Embryonic facial prominence (tissue), 1 donor: Measurements from ENCODE around the gene NABP2.
"Not testable (repeated sequence)": the region's sequence is repeated elsewhere in the genome, so short reads cannot be mapped to it uniquely, and the experiment has no call there.

ENCODE experiments used
- DNase-seq: peaks from one replicate; pipeline ENCODE4 v3.0.0-alpha.2; 2016; ENCODE audit errors: extremely low spot score

Gene NABP2

DNA sequence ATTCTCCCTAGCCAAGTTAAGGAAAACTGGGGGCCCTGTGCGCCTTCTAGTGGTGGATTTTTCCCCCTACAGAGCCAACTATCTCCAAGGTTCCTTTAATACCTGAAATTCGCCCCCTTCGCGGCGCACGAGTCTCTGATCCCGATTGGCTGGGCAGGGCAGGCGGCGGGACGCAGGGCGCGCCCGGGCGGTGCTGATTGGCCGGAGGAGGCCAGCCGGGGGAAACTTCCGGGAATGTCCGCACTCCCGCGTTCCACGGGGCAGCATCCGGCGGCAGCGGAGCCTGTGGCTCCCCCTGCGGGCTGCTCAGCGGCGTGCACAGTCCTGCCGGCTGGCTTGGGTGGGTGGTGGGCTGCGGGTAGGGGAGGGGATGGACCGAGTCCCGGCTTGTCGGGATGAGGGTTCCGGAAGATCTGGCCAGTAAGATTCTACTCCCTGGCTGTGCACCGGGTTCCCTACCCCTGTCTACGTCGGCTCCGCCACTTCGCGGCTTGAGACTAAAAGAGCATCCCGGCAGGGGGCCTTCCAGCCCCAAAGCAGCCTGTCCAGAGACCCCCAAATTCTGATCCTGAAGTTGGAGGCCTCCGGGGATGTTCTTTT lies at the start of gene NABP2:
Gene NABP2 (plus strand): TSS at position 241 of the 600 bp plus-strand sequence. CDS start 515 bp downstream, outside the sequence.
- DNase-seq, result peak; percentile 95

DNA sequence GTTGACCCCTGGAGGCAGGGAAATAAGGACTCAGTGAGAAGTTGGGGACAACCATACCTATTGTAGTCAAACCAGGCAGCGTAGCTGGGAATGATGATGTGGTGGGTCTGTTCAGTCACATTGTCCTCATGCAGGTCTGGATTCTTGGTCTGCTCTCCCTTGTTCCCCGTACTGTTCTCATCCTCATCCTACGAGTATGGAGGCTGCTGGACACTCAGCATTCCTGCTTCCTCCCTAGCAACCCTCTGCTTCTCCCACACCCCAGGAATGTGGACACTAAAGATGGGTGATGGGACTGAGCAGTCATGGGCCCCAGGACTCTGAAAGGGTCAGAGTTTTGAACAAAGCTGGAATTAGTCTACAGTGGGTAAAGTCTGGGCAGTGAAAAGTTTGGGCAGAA lies 45.8 kb upstream of the NABP2 start:
- DNase-seq, result no peak

DNA sequence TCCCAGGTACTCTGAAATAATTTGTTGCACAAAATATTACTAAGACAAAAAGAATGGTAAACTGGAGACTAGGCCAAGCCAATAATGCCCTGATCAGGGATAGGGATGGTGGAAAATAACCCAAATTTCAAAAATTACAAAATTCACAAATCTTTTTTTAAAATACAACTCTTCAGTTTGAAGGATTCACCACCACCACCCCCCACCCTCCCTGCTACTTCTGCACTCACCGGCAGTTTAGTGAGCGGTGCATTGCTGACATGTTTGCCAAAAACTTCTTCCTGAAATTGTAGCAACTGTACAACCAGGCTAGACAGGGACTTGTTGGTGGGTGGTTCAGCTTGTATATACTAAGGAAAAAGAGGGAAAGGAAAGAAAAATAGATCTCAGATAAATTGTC lies 37.2 kb upstream of the NABP2 start:
- DNase-seq, result no peak

- DNase-seq, result no peak
These were observed 35.9 kb upstream of the NABP2 start for GRCh38 chr12:56188131-56188777.

DNA sequence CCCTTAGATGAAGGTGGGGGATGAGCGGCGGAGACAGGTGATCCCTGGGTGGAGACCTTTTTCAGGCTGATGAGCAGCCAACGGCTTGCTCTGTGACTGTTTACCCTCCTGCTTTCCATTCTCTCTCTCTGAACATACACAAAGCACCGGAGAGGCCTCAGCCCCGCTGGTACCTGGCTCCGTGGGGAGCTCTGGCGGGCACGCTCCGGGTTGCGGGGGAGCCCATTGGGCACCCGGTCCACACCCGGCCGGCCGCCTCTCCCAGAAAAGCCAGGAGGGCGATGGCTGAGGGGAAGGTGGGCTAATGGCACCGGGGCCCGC lies 35.4 kb upstream of the NABP2 start:
- no peak for DNase-seq

DNA sequence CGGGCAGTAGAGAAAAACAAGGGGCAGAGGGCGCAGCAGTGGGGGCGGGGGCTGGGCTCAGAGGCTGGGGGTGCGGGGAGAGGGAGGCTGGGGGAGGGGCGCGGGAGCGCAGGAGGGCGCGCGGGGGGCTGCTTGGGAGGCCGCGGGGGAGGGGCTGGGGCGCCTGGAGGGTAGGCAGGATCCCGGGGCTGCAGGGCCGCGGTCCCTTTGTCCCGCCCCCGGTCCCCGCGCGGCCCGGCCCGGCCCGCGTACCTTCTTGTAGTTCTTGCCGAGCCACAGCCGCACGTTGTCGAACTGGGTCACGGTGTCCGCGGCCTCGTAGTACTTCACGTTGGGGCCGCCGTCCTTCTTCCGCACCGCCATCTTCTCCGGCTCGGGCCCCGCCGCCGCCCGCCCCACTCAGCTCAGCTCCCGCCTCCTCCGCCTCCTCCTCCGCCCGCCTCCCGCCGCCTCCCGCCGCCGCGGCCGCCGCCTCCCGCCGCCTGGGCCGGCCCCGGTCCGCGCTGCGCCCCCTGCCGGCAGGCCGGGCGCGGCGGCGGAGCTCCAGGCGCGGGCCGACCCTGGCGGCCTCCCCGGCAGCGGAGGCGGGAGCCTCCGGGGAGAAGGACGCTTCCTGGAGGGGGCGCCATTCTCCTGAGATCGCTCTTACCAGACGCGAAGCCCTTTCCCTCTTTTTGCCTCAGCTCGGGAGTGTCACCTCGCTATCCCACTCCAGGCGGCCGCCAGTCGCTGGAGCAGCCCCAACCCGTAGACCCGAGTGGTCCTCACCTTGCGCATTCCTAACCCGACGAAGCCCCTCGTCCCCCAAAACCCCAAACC lies 34.8 kb upstream of the NABP2 start, which contains the start of gene SMARCC2:
Gene SMARCC2 (minus strand): TSS at position 385 of the 819 bp plus-strand sequence. CDS start 22 bp downstream, at position 363.
- DNase-seq, result peak; percentile 81

GRCh38 chr12:56189918-56190694 lies 34.0 kb upstream of the NABP2 start:
- peak; percentile 71 for DNase-seq

GRCh38 chr12:56190695-56191155 lies 33.4 kb upstream of the NABP2 start:
- no peak for DNase-seq

- no peak for DNase-seq
These were observed 31.6 kb upstream of the NABP2 start for GRCh38 chr12:56192582-56192981.

DNA sequence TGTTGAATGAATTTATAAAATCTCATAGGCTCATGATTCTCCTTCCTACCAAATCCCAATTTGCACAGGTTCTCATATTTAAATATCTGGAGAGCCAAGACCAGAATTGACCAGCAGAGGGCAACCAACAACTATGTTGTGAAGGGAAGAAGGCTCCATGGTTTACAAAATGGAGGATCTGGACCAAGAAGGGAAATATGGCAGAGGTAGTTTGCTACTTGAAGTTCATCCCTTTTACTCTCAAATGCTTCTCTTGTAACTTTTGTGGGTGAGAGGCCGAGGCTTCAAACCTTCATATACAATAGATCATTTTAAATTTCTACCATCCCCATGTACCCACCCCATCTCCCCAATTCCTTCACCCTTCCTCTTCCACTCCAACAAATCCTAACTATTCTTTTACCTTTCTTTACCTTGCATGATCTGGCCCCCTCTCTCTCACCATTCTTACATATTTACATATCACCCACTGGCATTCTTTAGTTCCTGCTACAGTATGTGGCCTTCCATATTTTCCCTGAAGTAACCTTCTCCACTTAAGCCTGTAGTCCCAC lies 31.0 kb upstream of the NABP2 start:
- DNase-seq, result peak; percentile 52

DNA sequence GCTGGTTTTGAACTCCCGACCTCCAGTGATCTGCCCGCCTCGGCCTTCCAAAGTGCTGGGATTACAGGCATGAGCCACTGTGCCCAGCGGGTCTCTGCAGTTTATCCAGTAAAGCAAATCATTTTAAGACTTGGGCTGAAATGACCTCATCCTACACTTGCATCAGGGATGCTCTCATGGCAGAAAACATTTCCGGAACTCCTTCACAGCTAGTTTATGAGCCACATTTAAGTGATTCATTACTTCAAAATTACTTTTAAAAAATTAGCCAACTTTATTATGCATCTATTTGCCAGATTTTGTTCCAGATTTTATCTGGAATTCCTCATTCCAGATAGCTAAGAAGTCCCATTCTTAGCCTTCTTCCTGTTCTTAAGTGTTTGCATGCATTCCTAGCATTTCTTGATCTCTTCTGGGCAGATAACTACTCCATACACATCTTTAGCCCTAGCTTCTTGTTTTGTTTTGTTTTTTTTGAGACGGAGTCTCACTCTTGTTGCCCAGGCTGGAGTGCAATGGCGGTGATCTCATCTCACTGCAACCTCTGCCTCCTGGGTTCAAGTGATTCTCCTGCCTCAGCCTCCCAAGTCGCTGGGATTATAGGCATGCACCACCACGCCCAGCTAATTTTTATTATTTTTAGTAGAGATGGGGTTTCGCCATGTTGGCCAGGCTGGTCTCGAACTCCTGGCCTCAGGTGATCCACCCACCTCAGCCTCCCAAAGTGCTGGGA lies 27.2 kb upstream of the NABP2 start:
- DNase-seq, result not testable (repeated sequence)

GRCh38 chr12:56197921-56198635 lies 26.1 kb upstream of the NABP2 start:
- DNase-seq, result no peak

- no peak for DNase-seq
These were observed 25.3 kb upstream of the NABP2 start for GRCh38 chr12:56198836-56199235.

- no peak for DNase-seq
These were observed 21.8 kb upstream of the NABP2 start for GRCh38 chr12:56202366-56202765.

DNA sequence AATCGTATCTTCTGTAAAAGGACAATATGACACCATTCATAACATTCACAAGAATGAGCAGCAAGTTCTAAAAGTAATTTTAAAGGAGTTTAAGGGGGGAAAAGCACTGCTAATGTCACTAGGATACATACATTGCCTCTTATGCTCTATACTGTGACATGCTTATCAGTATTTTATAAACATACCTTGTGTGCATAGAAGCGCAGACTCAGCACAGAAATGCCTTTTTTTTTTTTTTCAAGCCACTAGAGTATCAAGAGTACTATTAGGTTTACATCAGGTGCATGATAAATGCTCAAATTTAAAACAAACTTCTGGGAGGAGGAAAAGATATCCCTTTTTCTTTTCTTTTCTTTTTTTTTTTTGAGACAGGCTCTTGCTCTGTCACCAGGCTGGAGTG lies 21.3 kb upstream of the NABP2 start:
- DNase-seq, result no peak

- DNase-seq, result no peak
These were observed 19.9 kb upstream of the NABP2 start for GRCh38 chr12:56204275-56204674.

- no peak for DNase-seq
These were observed 18.7 kb upstream of the NABP2 start for GRCh38 chr12:56205445-56205844.

DNA sequence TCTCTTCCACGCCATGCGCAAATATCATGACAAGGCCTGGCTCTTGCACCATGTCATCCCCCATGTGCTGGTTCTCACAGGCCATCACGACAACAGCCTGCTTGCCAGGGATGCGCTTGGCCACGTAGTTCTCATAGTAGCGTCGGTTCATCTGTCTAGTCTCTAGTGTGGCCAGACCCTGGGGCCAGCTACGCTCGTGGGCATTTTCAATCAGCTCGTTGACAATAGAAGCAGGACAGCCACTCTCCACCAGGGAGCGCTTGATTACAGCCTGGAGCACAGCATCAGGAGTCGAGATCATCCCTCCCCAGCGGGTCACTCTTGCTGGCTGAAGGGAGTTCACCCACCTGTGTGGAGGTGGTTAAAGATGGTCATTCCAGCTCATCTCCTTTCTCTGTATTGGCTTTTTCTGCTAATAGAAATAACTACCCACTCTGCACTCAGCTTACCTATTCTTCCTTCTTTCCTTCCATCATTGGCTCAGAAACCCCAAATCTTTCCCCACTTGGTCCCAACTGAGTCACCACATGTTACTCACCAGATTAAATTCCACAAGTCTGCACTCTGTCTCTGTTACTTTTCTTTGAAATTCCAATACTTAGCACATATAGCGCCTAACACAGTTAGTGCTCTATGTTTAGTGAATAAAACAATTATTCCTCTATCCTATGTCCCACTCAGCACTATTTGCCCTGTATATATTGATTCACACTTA lies 17.5 kb upstream of the NABP2 start:
- DNase-seq, result no peak

- no peak for DNase-seq
These were observed 16.1 kb upstream of the NABP2 start for GRCh38 chr12:56208006-56208405.

DNA sequence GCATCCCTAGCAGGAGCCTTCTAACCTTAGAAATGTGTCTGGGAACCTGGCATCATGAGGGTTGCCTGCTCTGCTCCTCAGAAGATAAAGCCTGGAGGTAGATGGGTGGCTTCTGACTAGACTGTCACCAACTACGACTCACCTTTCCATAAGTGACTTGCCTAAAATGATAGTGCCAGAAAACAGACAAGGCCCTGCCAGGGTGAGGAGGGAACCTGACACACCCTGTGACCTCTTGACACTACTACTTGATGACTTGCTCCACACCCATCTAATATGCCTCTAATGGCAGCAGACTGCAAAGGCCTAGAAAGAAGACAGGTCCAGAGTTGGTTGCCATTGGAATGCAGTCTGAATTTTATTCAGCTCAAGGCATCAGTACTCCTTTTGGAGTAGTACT lies 11.8 kb upstream of the NABP2 start:
- DNase-seq, result no peak
